Tibial nerve (tissue), 4 donors: Measurements from ENCODE around the gene TMEM94. TPM values are rescaled to one million over a fixed set of nuclear protein-coding genes. Genes with fewer than 3 reads are reported as not detected.

ENCODE experiments used
- DNase-seq, 2 donors: peaks; one replicate each; pipeline ENCODE4 v3.0.0-alpha.2; 2019; ENCODE audit warnings: low spot score in 2 of 2
- H3K27ac ChIP-seq, 4 donors: fragments of 200-600 bp; sonication (generic) in 3 of 4; one replicate each; pipeline ENCODE4 v1.5.1; 2017 to 2019; ENCODE audit warnings: mild to moderate bottlenecking in 1 of 4
- H3K27me3 ChIP-seq, 2 donors: fragments of 200-600 bp; sonication (generic) in 1 of 2; one replicate each; pipeline versions ENCODE4 v1.5.1 to v1.6.0; 2017 to 2019
- H3K36me3 ChIP-seq, 3 donors: fragments of 200-600 bp; sonication (generic); one replicate each; pipeline ENCODE4 v1.5.1; 2018 to 2019
- H3K4me1 ChIP-seq, 4 donors: fragments of 200-600 bp; sonication (generic) in 3 of 4; one replicate each; pipeline ENCODE4 v1.5.1; 2017 to 2019
- H3K4me3 ChIP-seq, 4 donors: fragments of 200-600 bp; sonication (generic) in 3 of 4; one replicate each; pipeline ENCODE4 v1.5.1; 2017 to 2019; ENCODE audit warnings: mild to moderate bottlenecking in 1 of 4, moderate library complexity in 1 of 4
- H3K9me3 ChIP-seq, 4 donors: fragments of 200-600 bp; sonication (generic) in 3 of 4; one replicate each; pipeline ENCODE4 v1.5.1; 2017 to 2019
- CTCF ChIP-seq, 5 experiments: fragments of 200-600 bp in 3 of 5; fragments of 450-650 bp in 2 of 5; sonication (generic) in 3 of 5; IDR thresholded peaks; one replicate each; pipeline ENCODE4 v1.5.1; 2016 to 2019; ENCODE audit warnings: antibody characterized with exemption in 5 of 5, mild to moderate bottlenecking in 3 of 5, moderate library complexity in 2 of 5
- EP300 ChIP-seq, 2 donors: sonication (generic); formaldehyde crosslinking; IDR thresholded peaks; one replicate each; pipeline ENCODE4 v1.6.1; 2017; ENCODE audit warnings: antibody characterized with exemption in 2 of 2, mild to moderate bottlenecking in 1 of 2
- POLR2A ChIP-seq, 2 donors: fragments of 450-650 bp; IDR thresholded peaks; one replicate each; pipeline ENCODE4 v1.6.1; 2017; ENCODE audit warnings: antibody characterized with exemption in 2 of 2, mild to moderate bottlenecking in 2 of 2, moderate library complexity in 2 of 2
- WGBS, 2 donors: methylation state at CpG; one replicate each; pipeline ENCODE4 v1.1.5; 2018; 5-methylcytosine and 5-hydroxymethylcytosine counted together
- total RNA-seq, 4 donors: library from RNA; depleted of rRNA; stranded (reverse); fragments of >200 nt; gene quantifications; one replicate each; pipeline ENCODE4 v1.1.0, GENCODE V29; 2016

The TMEM94 gene
- total RNA-seq, 4 donors from 2014 or later, result 84.3 to 95.1 (median 89.9) TPM

GRCh38 chr17:75535871-75536270 is 79.4 kb downstream of the TMEM94 start:
- Histone ChIP-seq H3K4me3 (no peak overlapping the region), H3K4me1 (peaks cover 0 to 6% (median 0%) of the 10 kb centered on the region in 4 donors), H3K9me3 (no peaks in the 10 kb centered on the region), H3K27ac (no peak overlapping the region), H3K27me3 (no peaks in the 10 kb centered on the region), H3K36me3 (peaks cover 0 to 6% (median 0%) of the 10 kb centered on the region in 3 donors)
- no peak for DNase-seq
- TF ChIP-seq CTCF (IDR thresholded peaks at IDR 0.05) (no peak), EP300 (IDR thresholded peaks at IDR 0.05) (no peak)
- WGBS, 2 donors, result 88 to 89% methylated on average over 8 of the region's 8 CpGs

- H3K9me3 ChIP-seq, result no peaks in the 10 kb centered on the region
- no peak for DNase-seq
- WGBS, 2 donors, result 81 to 83% methylated on average over 10 of the region's 10 CpGs
- peaks cover 0 to 3% (median 0%) of the 10 kb centered on the region in 4 donors for H3K4me1 ChIP-seq
- H3K27ac ChIP-seq, result no peak overlapping the region
- H3K4me3 ChIP-seq, result no peak overlapping the region
- TF ChIP-seq EP300 (IDR thresholded peaks at IDR 0.05) (no peak), POLR2A (IDR thresholded peaks at IDR 0.05) (no peak), CTCF (IDR thresholded peaks at IDR 0.05) (no peak)
- H3K36me3 ChIP-seq, result peaks cover 0 to 6% (median 0%) of the 10 kb centered on the region in 3 donors
- no peaks in the 10 kb centered on the region for H3K27me3 ChIP-seq
These were observed 79.9 kb downstream of the TMEM94 start for GRCh38 chr17:75536366-75536765.

GRCh38 chr17:75539967-75540729 is 83.7 kb downstream of the TMEM94 start:
- H3K27me3 ChIP-seq, result no peaks in the 10 kb centered on the region
- no peaks in the 10 kb centered on the region for H3K4me1 ChIP-seq
- DNase-seq, result no peak
- TF ChIP-seq POLR2A (IDR thresholded peaks at IDR 0.05), result no peak
- no peak for TF ChIP-seq CTCF (IDR thresholded peaks at IDR 0.05)
- no peak for TF ChIP-seq EP300 (IDR thresholded peaks at IDR 0.05)
- H3K27ac ChIP-seq, result no peak overlapping the region
- no peaks in the 10 kb centered on the region for H3K36me3 ChIP-seq
- H3K9me3 ChIP-seq, result no peaks in the 10 kb centered on the region
- 85 to 86% methylated on average over 11 to 13 of the region's 13 CpGs for WGBS, 2 donors
- no peak overlapping the region for H3K4me3 ChIP-seq

GRCh38 chr17:75540923-75541503 is 84.6 kb downstream of the TMEM94 start:
- Histone ChIP-seq H3K4me1 (no peaks in the 10 kb centered on the region), H3K27ac (peak overlapping the region in 1 of 4 donors; percentile 34), H3K9me3 (no peaks in the 10 kb centered on the region), H3K27me3 (no peaks in the 10 kb centered on the region), H3K36me3 (no peaks in the 10 kb centered on the region), H3K4me3 (no peak overlapping the region)
- TF ChIP-seq CTCF (IDR thresholded peaks at IDR 0.05), result no peak
- WGBS, 2 donors, result 54 to 65% methylated on average over 4 of the region's 4 CpGs
- no peak for DNase-seq

- Histone ChIP-seq H3K4me1 (no peaks in the 10 kb centered on the region), H3K27me3 (no peaks in the 10 kb centered on the region), H3K27ac (no peak overlapping the region), H3K9me3 (no peaks in the 10 kb centered on the region), H3K36me3 (no peaks in the 10 kb centered on the region), H3K4me3 (no peak overlapping the region)
- DNase-seq, result no peak
- WGBS, 2 donors, result 89 to 90% methylated on average over 8 of the region's 8 CpGs
- TF ChIP-seq CTCF (IDR thresholded peaks at IDR 0.05) (no peak), EP300 (IDR thresholded peaks at IDR 0.05) (no peak), POLR2A (IDR thresholded peaks at IDR 0.05) (no peak)
These were observed 85.8 kb downstream of the TMEM94 start for GRCh38 chr17:75542229-75542628.
